Mammary epithelial cell (primary cell): ENCODE results near the gene CD160.

Source experiments
- EZH2 ChIP-seq: IDR thresholded peaks from 2 replicates; pipeline ENCODE4 v1.6.1; 2012; ENCODE audit warnings: low read length, inconsistent platforms, borderline replicate concordance
- TF ChIP-seq, protein P1 (sequence below), 2 donors: IDR thresholded peaks in 1 of 2; conservative IDR thresholded peaks in 1 of 2; 2 replicates each; pipeline ENCODE4 v1.5.1; 2011 to 2012; ENCODE audit warnings: inconsistent platforms in 2 of 2, low read length in 2 of 2, mild to moderate bottlenecking in 2 of 2, control low read depth in 1 of 2, low read depth in 1 of 2; ENCODE audit not compliant: insufficient read depth in 1 of 2; ENCODE audit errors: extremely low read depth in 1 of 2

DNA sequence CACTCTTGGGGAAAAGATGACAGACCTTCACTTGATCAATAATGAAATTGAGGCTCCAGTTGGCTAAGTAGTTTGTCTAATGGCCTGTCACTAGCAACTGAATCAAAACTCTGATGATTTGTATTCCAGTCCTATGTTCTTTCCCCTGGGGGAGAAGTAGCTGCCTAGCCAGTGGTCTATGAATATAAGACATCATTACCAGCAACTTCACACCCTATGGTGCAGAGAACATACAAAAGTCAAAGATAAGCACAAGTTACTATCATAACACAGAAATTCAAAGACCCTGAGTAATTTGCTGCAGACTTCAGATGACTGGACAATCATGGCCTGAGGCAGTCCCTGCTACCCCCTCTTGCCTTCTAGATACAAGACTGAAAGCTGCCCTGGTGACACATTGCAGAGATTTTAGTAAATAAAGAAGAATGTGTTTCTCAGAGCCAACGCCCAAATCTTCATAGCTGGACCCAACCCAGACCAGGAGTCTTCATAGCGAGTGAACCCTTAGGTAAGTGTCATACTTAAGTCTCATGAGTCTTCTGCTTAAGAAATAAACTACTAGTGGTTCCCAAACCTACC lies 13.1 kb upstream of the CD160 start:
- TF ChIP-seq, protein P1, sequence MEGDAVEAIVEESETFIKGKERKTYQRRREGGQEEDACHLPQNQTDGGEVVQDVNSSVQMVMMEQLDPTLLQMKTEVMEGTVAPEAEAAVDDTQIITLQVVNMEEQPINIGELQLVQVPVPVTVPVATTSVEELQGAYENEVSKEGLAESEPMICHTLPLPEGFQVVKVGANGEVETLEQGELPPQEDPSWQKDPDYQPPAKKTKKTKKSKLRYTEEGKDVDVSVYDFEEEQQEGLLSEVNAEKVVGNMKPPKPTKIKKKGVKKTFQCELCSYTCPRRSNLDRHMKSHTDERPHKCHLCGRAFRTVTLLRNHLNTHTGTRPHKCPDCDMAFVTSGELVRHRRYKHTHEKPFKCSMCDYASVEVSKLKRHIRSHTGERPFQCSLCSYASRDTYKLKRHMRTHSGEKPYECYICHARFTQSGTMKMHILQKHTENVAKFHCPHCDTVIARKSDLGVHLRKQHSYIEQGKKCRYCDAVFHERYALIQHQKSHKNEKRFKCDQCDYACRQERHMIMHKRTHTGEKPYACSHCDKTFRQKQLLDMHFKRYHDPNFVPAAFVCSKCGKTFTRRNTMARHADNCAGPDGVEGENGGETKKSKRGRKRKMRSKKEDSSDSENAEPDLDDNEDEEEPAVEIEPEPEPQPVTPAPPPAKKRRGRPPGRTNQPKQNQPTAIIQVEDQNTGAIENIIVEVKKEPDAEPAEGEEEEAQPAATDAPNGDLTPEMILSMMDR (conservative IDR thresholded peaks at IDR 0.05 in 1 of 2, IDR thresholded peaks at IDR 0.05 in 1 of 2; ENCODE audit: extremely low read depth in 1 of 2, insufficient read depth in 1 of 2, low read depth in 1 of 2, low read length in 2 of 2), result no peak
- no peak for TF ChIP-seq EZH2
